ENCODE results near the gene CAMK2A. TPM values are rescaled to one million over a fixed set of nuclear protein-coding genes. Genes with fewer than 3 reads are reported as not detected.
"Not testable (repeated sequence)": the region's sequence is repeated elsewhere in the genome, so short reads cannot be mapped to it uniquely, and the experiment has no call there.

Gene CAMK2A
- total RNA-seq, 1 experiment from 2014 or later: not detected

GRCh38 chr5:150236981-150237754 lies 52.4 kb downstream of the CAMK2A start:
- DNase-seq (ENCODE audit: low spot score): no peak

- DNase-seq (ENCODE audit: low spot score): no peak
Measured at GRCh38 chr5:150236313-150236712, 53.3 kb downstream of the CAMK2A start.

- no peak for DNase-seq (ENCODE audit: low spot score)
Measured at GRCh38 chr5:150235500-150235854, 54.1 kb downstream of the CAMK2A start.

- DNase-seq (ENCODE audit: low spot score): no peak
Measured at GRCh38 chr5:150234576-150235499, 54.7 kb downstream of the CAMK2A start.

- DNase-seq (ENCODE audit: low spot score): not testable (repeated sequence)
Measured at GRCh38 chr5:150233706-150234105, 55.9 kb downstream of the CAMK2A start.

- DNase-seq (ENCODE audit: low spot score): no peak
Measured at GRCh38 chr5:150230842-150231241, 58.7 kb downstream of the CAMK2A start.

GRCh38 chr5:150229571-150229970 lies 60.0 kb downstream of the CAMK2A start:
- DNase-seq (ENCODE audit: low spot score): no peak

- DNase-seq (ENCODE audit: low spot score): no peak
Measured at GRCh38 chr5:150227606-150228273, 61.8 kb downstream of the CAMK2A start.

GRCh38 chr5:150227036-150227435 lies 62.5 kb downstream of the CAMK2A start:
- DNase-seq (ENCODE audit: low spot score): no peak

GRCh38 chr5:150224483-150225027 lies 65.0 kb downstream of the CAMK2A start:
- DNase-seq (ENCODE audit: low spot score): no peak

- DNase-seq (ENCODE audit: low spot score): no peak
Measured at GRCh38 chr5:150223474-150223873, 66.1 kb downstream of the CAMK2A start.

- no peak for DNase-seq (ENCODE audit: low spot score)
Measured at GRCh38 chr5:150222906-150223305, 66.7 kb downstream of the CAMK2A start.

- no peak for DNase-seq (ENCODE audit: low spot score)
Measured at GRCh38 chr5:150221471-150221870, 68.1 kb downstream of the CAMK2A start.

GRCh38 chr5:150219861-150220260 lies 69.7 kb downstream of the CAMK2A start:
- no peak for DNase-seq (ENCODE audit: low spot score)

- DNase-seq (ENCODE audit: low spot score): no peak
Measured at GRCh38 chr5:150219142-150219541, 70.4 kb downstream of the CAMK2A start.

GRCh38 chr5:150218693-150219035 lies 70.9 kb downstream of the CAMK2A start:
- no peak for DNase-seq (ENCODE audit: low spot score)

GRCh38 chr5:150217873-150218692 lies 71.5 kb downstream of the CAMK2A start:
- peak; percentile 93 for DNase-seq (ENCODE audit: low spot score)

- no peak for DNase-seq (ENCODE audit: low spot score)
Measured at GRCh38 chr5:150217038-150217437, 72.5 kb downstream of the CAMK2A start.

- no peak for DNase-seq (ENCODE audit: low spot score)
Measured at GRCh38 chr5:150215979-150216944, 73.3 kb downstream of the CAMK2A start.

- no peak for DNase-seq (ENCODE audit: low spot score)
Measured at GRCh38 chr5:150214289-150214688, 75.3 kb downstream of the CAMK2A start.

Data from HT-29 (cell line).